ENCODE measurements around the gene SEMA3D. TPM values are rescaled to one million over a fixed set of nuclear protein-coding genes. Genes with fewer than 3 reads are reported as not detected.

SEMA3D gene
- total and polyA plus RNA-seq, 9 of the 15 experiments (the other 6 are each of a cell fraction or from before 2014, with no cell fraction given): 0.01 to 0.10 (median 0.04) TPM; not detected in 1

DNA sequence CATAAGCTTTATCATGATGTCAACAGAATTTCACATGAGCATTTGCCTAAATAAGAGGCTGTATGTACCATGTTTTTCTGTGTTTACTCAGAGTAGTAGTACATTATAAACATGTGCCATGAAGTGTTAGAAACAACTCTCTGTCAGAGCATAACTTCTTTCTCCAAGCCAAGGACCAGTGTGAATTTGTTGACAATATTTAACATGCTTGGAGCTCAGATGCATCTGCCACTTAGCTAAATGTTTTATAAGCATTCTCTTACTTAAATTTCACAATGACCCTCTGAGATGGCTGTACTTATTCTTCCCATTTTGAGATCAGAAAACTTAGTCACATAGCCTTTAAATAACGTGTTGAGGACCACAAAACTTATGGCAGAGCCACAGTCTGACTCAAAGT is 105.0 kb downstream of the SEMA3D start (continued):
- TF ChIP-seq ZNF407 (IDR thresholded peaks at IDR 0.05; ENCODE audit: low read depth): no peak
- no peak for TF ChIP-seq CBX2 (IDR thresholded peaks at IDR 0.05; ENCODE audit: insufficient read depth, low read length, poor library complexity, severe bottlenecking)
- no peak for TF ChIP-seq NR2C1 (IDR thresholded peaks at IDR 0.05)
- no peak for TF ChIP-seq NR2C1 (tag; IDR thresholded peaks at IDR 0.05)

Data from K562 (cell line).